Spleen (tissue), 11 donors: ENCODE data around the gene CCL4. TPM values are rescaled to one million over a fixed set of nuclear protein-coding genes. Genes with fewer than 3 reads are reported as not detected.
A peak's percentile ranks its signal among the peaks of the same experiment; 100 is the strongest.

Experiments used
- DNase-seq: peaks from one replicate; pipeline ENCODE4 v3.0.0-alpha.2; 2020
- H3K27ac ChIP-seq, 8 donors: fragments of 200-600 bp; sonication (generic) in 7 of 8; 1 replicate in 4 of 8; 2 replicates in 4 of 8; pipeline versions ENCODE4 v1.5.0 to v1.8.0; 2016 to 2021; ENCODE audit warnings: inconsistent platforms in 4 of 8, mild to moderate bottlenecking in 4 of 8, moderate library complexity in 1 of 8
- H3K27me3 ChIP-seq, 7 donors: fragments of 200-600 bp; sonication (generic) in 6 of 7; replicated peaks in 1 of 7; 1 replicate in 4 of 7; 2 replicates in 3 of 7; pipeline versions ENCODE4 v1.5.0 to v1.8.0; 2016 to 2021; ENCODE audit warnings: inconsistent platforms in 3 of 7, mild to moderate bottlenecking in 1 of 7
- H3K36me3 ChIP-seq, 6 donors: fragments of 200-600 bp; sonication (generic) in 5 of 6; 1 replicate in 4 of 6; 2 replicates in 2 of 6; pipeline versions ENCODE4 v1.5.0 to v1.8.0; 2016 to 2021; ENCODE audit warnings: inconsistent platforms in 2 of 6
- H3K4me1 ChIP-seq, 6 donors: fragments of 200-600 bp; sonication (generic) in 5 of 6; 1 replicate in 3 of 6; 2 replicates in 3 of 6; pipeline versions ENCODE4 v1.5.0 to v1.8.0; 2016 to 2021; ENCODE audit warnings: inconsistent platforms in 3 of 6
- H3K4me3 ChIP-seq, 8 donors: fragments of 200-600 bp; sonication (generic) in 7 of 8; 1 replicate in 4 of 8; 2 replicates in 4 of 8; pipeline versions ENCODE4 v1.5.0 to v1.8.0; 2016 to 2021; ENCODE audit warnings: inconsistent platforms in 4 of 8, mild to moderate bottlenecking in 4 of 8, moderate library complexity in 2 of 8
- H3K9me3 ChIP-seq, 8 donors: fragments of 200-600 bp; sonication (generic) in 7 of 8; 1 replicate in 4 of 8; 2 replicates in 4 of 8; pipeline versions ENCODE4 v1.5.0 to v1.8.0; 2016 to 2021; ENCODE audit warnings: inconsistent platforms in 4 of 8
- POLR2A ChIP-seq, 3 donors: fragments of 450-650 bp; IDR thresholded peaks; one replicate each; pipeline ENCODE4 v1.5.1; 2017; ENCODE audit warnings: antibody characterized with exemption in 3 of 3, mild to moderate bottlenecking in 1 of 3
- POLR2AphosphoS5 ChIP-seq, 3 donors: sonication (generic); formaldehyde crosslinking; IDR thresholded peaks; one replicate each; pipeline ENCODE4 v1.5.1; 2017; ENCODE audit warnings: antibody characterized with exemption in 3 of 3
- WGBS, 5 donors: extraction: QIAGEN DNeasy Blood & Tissue Kit in 3 of 5; methylation state at CpG; one replicate each; pipeline versions ENCODE4 v1.1.5 to v1.1.7; 2013 to 2018; 5-methylcytosine and 5-hydroxymethylcytosine counted together
- intact Hi-C: fragments of 100-400 bp; cut with DNase I; formaldehyde crosslinking; loops from one replicate; pipeline ENCODE4 v1.15.0; 2023; ENCODE audit warnings: low total_unique reads
- polyA plus RNA-seq, 3 donors: library from polyadenylated mRNA; stranded (reverse); fragments of 200-250 nt; gene quantifications; one replicate each; pipeline ENCODE4 v1.2.1, GENCODE V29; 2013
- total RNA-seq, 7 donors: library from RNA; depleted of rRNA in 3 of 7; stranded (reverse); fragments of >200 nt in 3 of 7; fragmentation: NEBNext Ultra II Directional in 4 of 7; extraction: Animal tissue kit (Norgen Biotek cat#: 25700) in 4 of 7; gene quantifications; one replicate each; pipeline versions ENCODE4 v1.1.0 to v1.2.1, GENCODE V29; 2016 to 2021
- TF ChIP-seq, protein P1 (sequence below), 11 experiments: fragments of 200-600 bp in 7 of 11; fragments of 450-650 bp in 4 of 11; sonication (generic) in 4 of 11; IDR thresholded peaks in 8 of 11; conservative IDR thresholded peaks in 3 of 11; 1 replicate in 7 of 11; 2 replicates in 4 of 11; pipeline versions ENCODE4 v1.4.0 to v1.8.0; 2016 to 2021; ENCODE audit warnings: antibody characterized with exemption in 11 of 11, inconsistent platforms in 4 of 11, mild to moderate bottlenecking in 1 of 11
- donor health status: healthy with polysubstance abuse.
- donor health status: DM: no; HTN: no; CAD: no; lungs with moderate emphysema.
- donor health status: DM: no; HTN: no; CAD: no.
- donor health status: Bipolar disorder and iron deficiency.
- donor health status: healthy.
- donor health status: DM: no; HTN: no; CAD: no.
- donor health status: DM: yes; HTN: yes; CAD: no.

CCL4 gene
- total and polyA plus RNA-seq, 10 donors = 10.1 to 81.0 (median 33.1) TPM

DNA sequence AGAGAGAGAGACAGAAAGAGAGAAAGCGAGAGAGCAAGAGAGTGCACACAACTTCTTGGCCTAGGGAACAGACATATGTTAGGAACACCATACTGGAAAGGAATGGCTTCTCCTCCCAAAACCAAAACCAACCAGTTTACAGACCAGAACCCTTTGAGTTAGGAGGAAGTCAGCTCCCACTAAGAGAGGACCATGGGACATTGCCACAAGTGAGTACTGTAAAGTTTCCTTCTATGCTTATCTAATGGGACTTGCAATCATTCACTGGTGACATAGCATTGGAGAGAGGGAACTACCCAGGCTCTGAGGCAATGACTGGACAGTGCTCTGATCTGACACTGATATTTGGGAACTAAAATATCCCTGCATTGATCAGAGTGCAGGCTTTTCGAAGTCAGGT lies 40.4 kb downstream of the CCL4 start:
- WGBS, 5 donors = 93 to 98% (median 96%) methylated on average over 2 of the region's 2 CpGs
- peaks cover 0 to 2% (median 0%) of the 10 kb centered on the region in 7 donors for H3K27me3 ChIP-seq
- H3K36me3 ChIP-seq = no peaks in the 10 kb centered on the region
- H3K27ac ChIP-seq = no peak overlapping the region
- no peaks in the 10 kb centered on the region for H3K9me3 ChIP-seq
- TF ChIP-seq POLR2A (IDR thresholded peaks at IDR 0.05) = no peak
- TF ChIP-seq, protein P1, sequence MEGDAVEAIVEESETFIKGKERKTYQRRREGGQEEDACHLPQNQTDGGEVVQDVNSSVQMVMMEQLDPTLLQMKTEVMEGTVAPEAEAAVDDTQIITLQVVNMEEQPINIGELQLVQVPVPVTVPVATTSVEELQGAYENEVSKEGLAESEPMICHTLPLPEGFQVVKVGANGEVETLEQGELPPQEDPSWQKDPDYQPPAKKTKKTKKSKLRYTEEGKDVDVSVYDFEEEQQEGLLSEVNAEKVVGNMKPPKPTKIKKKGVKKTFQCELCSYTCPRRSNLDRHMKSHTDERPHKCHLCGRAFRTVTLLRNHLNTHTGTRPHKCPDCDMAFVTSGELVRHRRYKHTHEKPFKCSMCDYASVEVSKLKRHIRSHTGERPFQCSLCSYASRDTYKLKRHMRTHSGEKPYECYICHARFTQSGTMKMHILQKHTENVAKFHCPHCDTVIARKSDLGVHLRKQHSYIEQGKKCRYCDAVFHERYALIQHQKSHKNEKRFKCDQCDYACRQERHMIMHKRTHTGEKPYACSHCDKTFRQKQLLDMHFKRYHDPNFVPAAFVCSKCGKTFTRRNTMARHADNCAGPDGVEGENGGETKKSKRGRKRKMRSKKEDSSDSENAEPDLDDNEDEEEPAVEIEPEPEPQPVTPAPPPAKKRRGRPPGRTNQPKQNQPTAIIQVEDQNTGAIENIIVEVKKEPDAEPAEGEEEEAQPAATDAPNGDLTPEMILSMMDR (IDR thresholded peaks at IDR 0.05 in 8 of 11, conservative IDR thresholded peaks at IDR 0.05 in 3 of 11) = no peak
- no peak for TF ChIP-seq POLR2AphosphoS5 (IDR thresholded peaks at IDR 0.05)
- intact Hi-C loops = loop anchor here (10.0 kb wide), 2 partner anchors 69 to 299 kb away; no protein-coding TSS in a partner anchor
- H3K4me3 ChIP-seq = no peak overlapping the region
- DNase-seq = no peak
- peaks cover 0 to 20% (median 5%) of the 10 kb centered on the region in 6 donors for H3K4me1 ChIP-seq

DNA sequence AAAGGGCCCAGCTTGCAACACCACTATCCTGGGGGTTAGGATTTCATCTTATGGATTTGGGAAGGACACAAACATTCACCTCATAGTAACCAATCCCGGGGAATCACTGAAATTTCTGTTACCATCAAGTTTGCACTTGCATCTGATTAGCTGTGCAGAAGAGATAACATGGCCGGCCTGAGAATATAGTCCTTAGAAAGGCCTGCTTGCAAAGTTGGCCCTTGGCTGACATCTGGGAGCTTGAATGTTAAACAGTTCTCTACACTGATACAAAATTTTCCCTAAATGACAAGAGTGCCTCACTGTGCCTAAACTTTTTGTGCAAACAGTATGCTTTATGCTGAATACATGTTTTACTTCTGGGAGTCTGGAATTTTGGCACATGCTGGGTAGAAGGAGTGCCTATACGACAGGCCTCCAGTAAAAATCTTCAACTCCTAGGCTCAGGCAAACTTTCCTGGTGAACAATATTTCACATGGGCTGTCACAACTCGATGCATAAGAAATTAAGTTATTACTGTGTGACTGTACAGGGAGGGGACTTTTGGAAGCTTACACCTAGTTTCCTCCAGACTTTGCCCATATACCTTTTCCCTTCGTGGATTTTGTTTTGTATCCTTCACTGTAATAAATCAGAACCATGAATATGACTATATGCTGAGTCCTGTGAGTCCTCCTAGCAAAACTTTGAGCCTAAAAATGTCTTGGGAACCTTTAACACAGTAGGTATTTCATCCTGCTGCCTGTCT lies 41.5 kb downstream of the CCL4 start:
- WGBS, 5 donors = 66 to 93% (median 74%) methylated on average over 5 of the region's 5 CpGs
- no peak for DNase-seq
- no peak overlapping the region for H3K27ac ChIP-seq
- H3K4me1 ChIP-seq = peaks cover 0 to 27% (median 9%) of the 10 kb centered on the region in 6 donors
- intact Hi-C loops = loop anchor here (5.0 to 10.0 kb wide), 3 partner anchors 70 to 300 kb away; no protein-coding TSS in a partner anchor
- H3K27me3 ChIP-seq = peaks cover 0 to 13% (median 0%) of the 10 kb centered on the region in 7 donors
- no peak overlapping the region for H3K4me3 ChIP-seq
- H3K36me3 ChIP-seq = no peaks in the 10 kb centered on the region
- TF ChIP-seq POLR2A (IDR thresholded peaks at IDR 0.05) = no peak
- TF ChIP-seq, protein P1 (IDR thresholded peaks at IDR 0.05 in 8 of 11, conservative IDR thresholded peaks at IDR 0.05 in 3 of 11) = no peak
- H3K9me3 ChIP-seq = no peaks in the 10 kb centered on the region

DNA sequence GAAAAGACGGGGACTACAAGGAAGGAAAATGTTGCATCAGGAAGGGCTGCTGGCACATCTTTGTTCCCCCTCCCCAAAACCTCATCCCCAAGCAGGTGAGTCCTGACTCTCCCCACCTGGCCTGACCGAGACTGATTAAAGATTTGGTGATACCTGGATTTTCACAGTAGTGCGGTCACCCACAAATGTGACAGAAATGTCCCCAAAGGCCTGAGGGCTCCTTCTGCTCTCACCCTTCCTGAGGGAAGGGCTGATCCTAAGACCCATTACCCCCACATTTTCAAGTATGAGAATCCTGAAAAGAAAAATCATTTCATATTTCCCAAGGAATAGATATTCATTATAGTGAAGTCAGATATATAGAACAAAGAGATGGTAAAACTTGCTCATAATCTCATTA lies 44.0 kb downstream of the CCL4 start:
- Histone ChIP-seq H3K4me1 (peaks cover 0 to 18% (median 9%) of the 10 kb centered on the region in 6 donors), H3K27ac (peak overlapping the region in 3 of 8 donors; percentile 8 to 50 (median 19)), H3K36me3 (no peaks in the 10 kb centered on the region), H3K27me3 (peaks cover 0 to 28% (median 0%) of the 10 kb centered on the region in 7 donors), H3K9me3 (no peaks in the 10 kb centered on the region), H3K4me3 (peak overlapping the region in 1 of 8 donors; percentile 21)
- no peak for DNase-seq
- intact Hi-C loops = loop anchor here (5.0 to 10.0 kb wide), 3 partner anchors 73 to 303 kb away; no protein-coding TSS in a partner anchor
- TF ChIP-seq POLR2A (IDR thresholded peaks at IDR 0.05) (no peak), POLR2AphosphoS5 (IDR thresholded peaks at IDR 0.05) (no peak)
- TF ChIP-seq, protein P1 (IDR thresholded peaks at IDR 0.05 in 8 of 11, conservative IDR thresholded peaks at IDR 0.05 in 3 of 11) = no peak
- WGBS, 5 donors = 64 to 90% (median 66%) methylated on average over 3 of the region's 3 CpGs
